ENCODE data around the gene MMP28. TPM values are rescaled to one million over a fixed set of nuclear protein-coding genes. Genes with fewer than 3 reads are reported as not detected.
A peak's percentile ranks its signal among the peaks of the same experiment; 100 is the strongest.

MMP28 gene
- total RNA-seq, 1 donor from 2014 or later = 8.6 TPM

DNA sequence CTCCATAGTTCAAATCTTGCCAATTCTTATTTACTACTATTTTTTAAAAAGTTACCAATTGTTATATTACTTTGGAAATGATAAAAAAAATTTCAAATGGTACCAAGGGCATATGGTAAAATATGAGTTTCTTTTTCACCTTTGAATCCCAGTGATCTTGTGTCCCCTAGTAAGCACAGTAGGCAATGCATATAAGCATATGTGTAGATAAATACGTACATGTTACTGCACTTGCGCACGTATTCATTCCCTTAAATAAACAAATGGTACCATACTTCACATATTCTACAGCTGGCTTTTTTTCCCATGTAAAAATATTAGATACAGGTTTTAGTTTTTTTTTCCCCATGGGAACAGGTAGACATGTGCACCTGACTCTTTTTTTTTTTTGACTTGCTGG, 45.7 kb upstream of the MMP28 start:
- DNase-seq (ENCODE audit: low spot score) = no peak
- no peak overlapping the region for H3K4me3 Mint-ChIP-seq (ENCODE audit: unreplicated experiment)
- H3K27me3 Mint-ChIP-seq (ENCODE audit: low read depth) = no peaks in the 10 kb centered on the region
- TF ChIP-seq, protein P1, sequence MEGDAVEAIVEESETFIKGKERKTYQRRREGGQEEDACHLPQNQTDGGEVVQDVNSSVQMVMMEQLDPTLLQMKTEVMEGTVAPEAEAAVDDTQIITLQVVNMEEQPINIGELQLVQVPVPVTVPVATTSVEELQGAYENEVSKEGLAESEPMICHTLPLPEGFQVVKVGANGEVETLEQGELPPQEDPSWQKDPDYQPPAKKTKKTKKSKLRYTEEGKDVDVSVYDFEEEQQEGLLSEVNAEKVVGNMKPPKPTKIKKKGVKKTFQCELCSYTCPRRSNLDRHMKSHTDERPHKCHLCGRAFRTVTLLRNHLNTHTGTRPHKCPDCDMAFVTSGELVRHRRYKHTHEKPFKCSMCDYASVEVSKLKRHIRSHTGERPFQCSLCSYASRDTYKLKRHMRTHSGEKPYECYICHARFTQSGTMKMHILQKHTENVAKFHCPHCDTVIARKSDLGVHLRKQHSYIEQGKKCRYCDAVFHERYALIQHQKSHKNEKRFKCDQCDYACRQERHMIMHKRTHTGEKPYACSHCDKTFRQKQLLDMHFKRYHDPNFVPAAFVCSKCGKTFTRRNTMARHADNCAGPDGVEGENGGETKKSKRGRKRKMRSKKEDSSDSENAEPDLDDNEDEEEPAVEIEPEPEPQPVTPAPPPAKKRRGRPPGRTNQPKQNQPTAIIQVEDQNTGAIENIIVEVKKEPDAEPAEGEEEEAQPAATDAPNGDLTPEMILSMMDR (IDR thresholded peaks at IDR 0.05) = no peak
- H3K27ac Mint-ChIP-seq (ENCODE audit: unreplicated experiment) = peak overlapping the region; percentile 45
- peaks cover 4% of the 10 kb centered on the region for H3K4me1 Mint-ChIP-seq (ENCODE audit: low read depth)
- H3K9me3 Mint-ChIP-seq (ENCODE audit: low read depth) = no peaks in the 10 kb centered on the region
- peaks cover 41% of the 10 kb centered on the region for H3K36me3 Mint-ChIP-seq (ENCODE audit: low read depth)

DNA sequence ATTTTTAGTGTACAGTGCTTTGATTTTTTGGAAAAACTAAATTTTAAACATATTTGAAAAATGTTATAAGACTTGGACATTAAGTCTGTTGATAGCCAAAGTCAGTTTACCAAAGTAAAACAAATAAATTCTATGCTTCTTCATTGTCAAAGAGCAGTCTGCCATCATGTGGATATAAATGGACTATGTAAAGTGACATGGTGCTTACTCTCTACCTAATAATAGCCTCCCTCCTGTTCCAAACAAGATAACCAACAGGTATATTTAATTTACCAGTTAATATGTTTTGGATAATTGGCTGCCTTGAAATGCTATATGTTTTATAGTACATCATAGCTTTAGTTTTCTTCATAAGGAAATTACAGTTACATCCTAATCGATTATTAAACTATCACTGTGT, 29.8 kb upstream of the MMP28 start:
- Mint-ChIP-seq H3K27ac (ENCODE audit: unreplicated experiment) (no peak overlapping the region), H3K36me3 (ENCODE audit: low read depth) (peaks cover 36% of the 10 kb centered on the region), H3K4me1 (ENCODE audit: low read depth) (peaks cover 21% of the 10 kb centered on the region)

GRCh38 chr17:35821308-35821707, 25.9 kb upstream of the MMP28 start:
- TF ChIP-seq, protein P1 (IDR thresholded peaks at IDR 0.05) = no peak
- H3K9me3 Mint-ChIP-seq (ENCODE audit: low read depth) = no peaks in the 10 kb centered on the region
- H3K27me3 Mint-ChIP-seq (ENCODE audit: low read depth) = no peaks in the 10 kb centered on the region
- no peak overlapping the region for H3K4me3 Mint-ChIP-seq (ENCODE audit: unreplicated experiment)
- peaks cover 31% of the 10 kb centered on the region for H3K36me3 Mint-ChIP-seq (ENCODE audit: low read depth)
- peak overlapping the region; percentile 51 for H3K27ac Mint-ChIP-seq (ENCODE audit: unreplicated experiment)
- no peak for DNase-seq (ENCODE audit: low spot score)
- peaks cover 31% of the 10 kb centered on the region for H3K4me1 Mint-ChIP-seq (ENCODE audit: low read depth)

More for the DNA sequence above, 29.8 kb upstream of the MMP28 start:
- H3K4me3 Mint-ChIP-seq (ENCODE audit: unreplicated experiment) = no peak overlapping the region
- TF ChIP-seq, protein P1 (IDR thresholded peaks at IDR 0.05) = no peak
- DNase-seq (ENCODE audit: low spot score) = no peak
- no peaks in the 10 kb centered on the region for H3K27me3 Mint-ChIP-seq (ENCODE audit: low read depth)
- H3K9me3 Mint-ChIP-seq (ENCODE audit: low read depth) = no peaks in the 10 kb centered on the region

GRCh38 chr17:35819455-35819854, 24.0 kb upstream of the MMP28 start:
- Mint-ChIP-seq H3K27ac (ENCODE audit: unreplicated experiment) (no peak overlapping the region), H3K4me1 (ENCODE audit: low read depth) (peaks cover 34% of the 10 kb centered on the region), H3K9me3 (ENCODE audit: low read depth) (no peaks in the 10 kb centered on the region), H3K4me3 (ENCODE audit: unreplicated experiment) (no peak overlapping the region), H3K36me3 (ENCODE audit: low read depth) (peaks cover 22% of the 10 kb centered on the region), H3K27me3 (ENCODE audit: low read depth) (no peaks in the 10 kb centered on the region)
- TF ChIP-seq, protein P1 (IDR thresholded peaks at IDR 0.05) = peak; percentile 27
- no peak for DNase-seq (ENCODE audit: low spot score)

DNA sequence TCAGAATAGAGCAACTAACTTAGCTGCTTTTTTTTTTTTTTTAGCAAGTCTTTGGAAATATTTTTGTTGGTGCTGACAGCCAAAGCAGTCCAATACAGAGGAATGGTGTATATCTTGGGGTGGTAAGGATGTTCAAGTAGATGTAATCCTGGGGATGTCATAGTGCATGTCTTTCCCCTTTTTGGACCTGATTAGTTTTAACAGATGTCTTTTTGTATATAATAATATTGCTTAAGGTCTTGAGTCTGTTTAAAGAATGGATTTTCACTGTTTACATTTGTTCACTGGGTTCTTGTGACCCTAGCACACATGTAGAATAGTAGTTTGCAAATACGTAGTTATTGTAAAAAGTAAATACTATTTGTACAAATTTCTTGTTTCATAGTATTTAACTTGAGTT, 21.8 kb upstream of the MMP28 start:
- TF ChIP-seq, protein P1 (IDR thresholded peaks at IDR 0.05) = no peak
- H3K9me3 Mint-ChIP-seq (ENCODE audit: low read depth) = no peaks in the 10 kb centered on the region
- peaks cover 7% of the 10 kb centered on the region for H3K36me3 Mint-ChIP-seq (ENCODE audit: low read depth)
- H3K4me1 Mint-ChIP-seq (ENCODE audit: low read depth) = peaks cover 39% of the 10 kb centered on the region
- H3K27me3 Mint-ChIP-seq (ENCODE audit: low read depth) = no peaks in the 10 kb centered on the region
- H3K4me3 Mint-ChIP-seq (ENCODE audit: unreplicated experiment) = no peak overlapping the region
- peak overlapping the region; percentile 57 for H3K27ac Mint-ChIP-seq (ENCODE audit: unreplicated experiment)
- no peak for DNase-seq (ENCODE audit: low spot score)
